HepG2 (cell line): ENCODE results near the gene ARHGAP35. TPM values are rescaled to one million over a fixed set of nuclear protein-coding genes. Genes with fewer than 3 reads are reported as not detected.
A peak's percentile ranks its signal among the peaks of the same experiment; 100 is the strongest.

Source experiments
- ATAD3A ChIP-seq: sonication (generic); formaldehyde crosslinking; IDR thresholded peaks from 2 replicates; pipeline ENCODE4 v1.4.0; 2020; ENCODE audit warnings: missing genetic modification reagents
- ATF2 ChIP-seq: sonication (generic); formaldehyde crosslinking; IDR thresholded peaks from 2 replicates; pipeline ENCODE4 v1.4.0; 2020; ENCODE audit warnings: missing genetic modification reagents
- ATF4 ChIP-seq, 2 experiments: fragments of 450-650 bp in 1 of 2; sonication (generic) in 1 of 2; formaldehyde crosslinking; IDR thresholded peaks; 2 replicates each; pipeline versions ENCODE4 v1.5.0 to v1.8.0; 2020 to 2022; ENCODE audit warnings: mild to moderate bottlenecking in 1 of 2, missing genetic modification reagents in 1 of 2
- DMAP1 ChIP-seq: IDR thresholded peaks from 2 replicates; pipeline ENCODE4 v1.6.1; 2016
- HNRNPUL1 ChIP-seq: fragments of 200-400 bp; formaldehyde crosslinking; IDR thresholded peaks from 2 replicates; pipeline ENCODE4 v1.6.1; 2017; ENCODE audit warnings: low read depth, mild to moderate bottlenecking, low read length, moderate library complexity
- MBD4 ChIP-seq: IDR thresholded peaks from 2 replicates; pipeline ENCODE4 v1.6.1; 2012; ENCODE audit warnings: low read length, inconsistent platforms, borderline replicate concordance
- NR2F2 ChIP-seq: IDR thresholded peaks from 2 replicates; pipeline ENCODE4 v1.6.1; 2012; ENCODE audit warnings: low read depth, inconsistent platforms, borderline replicate concordance
- NR2F6 ChIP-seq, 2 experiments: IDR thresholded peaks; 2 replicates each; pipeline ENCODE4 v1.6.1; 2016; ENCODE audit warnings: antibody characterized with exemption in 1 of 2, mild to moderate bottlenecking in 1 of 2
- PCBP2 ChIP-seq: fragments of 200-400 bp; formaldehyde crosslinking; optimal IDR thresholded peaks from 2 replicates; pipeline ENCODE3; 2018; ENCODE audit warnings: low read length, low read depth; ENCODE audit not compliant: poor library complexity, severe bottlenecking
- TCF12 ChIP-seq, 2 experiments: fragments of 450-650 bp in 1 of 2; sonication (generic) in 1 of 2; formaldehyde crosslinking in 1 of 2; IDR thresholded peaks; 2 replicates each; pipeline versions ENCODE4 v1.6.1 to v1.8.0; 2017 to 2022; ENCODE audit warnings: antibody characterized with exemption in 1 of 2, mild to moderate bottlenecking in 1 of 2, missing genetic modification reagents in 1 of 2, moderate library complexity in 1 of 2
- TERF1 ChIP-seq: sonication (generic); formaldehyde crosslinking; IDR thresholded peaks from 2 replicates; pipeline ENCODE4 v1.8.0; 2022; ENCODE audit warnings: mild to moderate bottlenecking, missing genetic modification reagents, moderate library complexity
- WIZ ChIP-seq: sonication (generic); formaldehyde crosslinking; IDR thresholded peaks from 2 replicates; pipeline ENCODE4 v1.5.1; 2020; ENCODE audit warnings: mild to moderate bottlenecking, missing genetic modification reagents
- ZIK1 ChIP-seq: sonication (generic); formaldehyde crosslinking; IDR thresholded peaks from 2 replicates; pipeline ENCODE4 v1.5.0; 2020; ENCODE audit warnings: mild to moderate bottlenecking, low read depth, missing genetic modification reagents, borderline replicate concordance
- ZNF33A ChIP-seq: sonication (generic); formaldehyde crosslinking; IDR thresholded peaks from 2 replicates; pipeline ENCODE4 v1.5.1; 2020; ENCODE audit warnings: missing genetic modification reagents, mild to moderate bottlenecking, moderate library complexity, borderline replicate concordance
- ZNF446 ChIP-seq: sonication (generic); formaldehyde crosslinking; IDR thresholded peaks from 2 replicates; pipeline ENCODE4 v1.5.0; 2020; ENCODE audit warnings: mild to moderate bottlenecking, missing genetic modification reagents
- ZNF484 ChIP-seq: sonication (generic); formaldehyde crosslinking; IDR thresholded peaks from 2 replicates; pipeline ENCODE4 v1.5.1; 2020; ENCODE audit warnings: mild to moderate bottlenecking, low read depth, missing genetic modification reagents, borderline replicate concordance
- ZNF530 ChIP-seq: sonication (generic); formaldehyde crosslinking; IDR thresholded peaks from 2 replicates; pipeline ENCODE4 v1.5.0; 2020; ENCODE audit warnings: low read depth, mild to moderate bottlenecking, missing genetic modification reagents
- ZNF569 ChIP-seq: sonication (generic); formaldehyde crosslinking; IDR thresholded peaks from 2 replicates; pipeline ENCODE4 v1.5.0; 2020; ENCODE audit warnings: mild to moderate bottlenecking, missing genetic modification reagents, moderate library complexity, borderline replicate concordance
- ZNF576 ChIP-seq: sonication (generic); formaldehyde crosslinking; IDR thresholded peaks from 2 replicates; pipeline ENCODE4 v1.4.0; 2020; ENCODE audit warnings: mild to moderate bottlenecking, missing genetic modification reagents
- ZNF768 ChIP-seq: sonication (generic); formaldehyde crosslinking; IDR thresholded peaks from 2 replicates; pipeline ENCODE4 v1.4.0; 2020; ENCODE audit warnings: missing genetic modification reagents
- ZNF790 ChIP-seq: sonication (generic); formaldehyde crosslinking; IDR thresholded peaks from 2 replicates; pipeline ENCODE4 v1.8.0; 2022; ENCODE audit warnings: missing genetic modification reagents, mild to moderate bottlenecking, borderline replicate concordance
- polyA plus RNA-seq, 8 experiments: library from polyadenylated mRNA; depleted of rRNA in 3 of 8; stranded (reverse) in 7 of 8; unstranded in 1 of 8; fragments of >200 nt; fragmentation: Illumina TruSeq in 4 of 8; extraction: Trizol in 4 of 8; gene quantifications; 2 replicates each; pipeline versions ENCODE4 v1.2.1 to v1.2.3, GENCODE V29; 2011 to 2016; ENCODE audit warnings: low read depth in 4 of 8, missing spikeins in 1 of 8, mixed read lengths in 1 of 8; ENCODE audit not compliant: insufficient read depth in 1 of 8
- total RNA-seq, 5 experiments: library from RNA; depleted of rRNA; stranded (reverse); fragments of >200 nt; fragmentation: Illumina TruSeq; extraction: Trizol; gene quantifications; 2 replicates each; pipeline ENCODE4 v1.2.3, GENCODE V29; 2016; ENCODE audit warnings: low read depth in 1 of 5
- TF ChIP-seq, protein P1 (sequence below): sonication (generic); formaldehyde crosslinking; IDR thresholded peaks from 2 replicates; pipeline ENCODE4 v1.5.0; 2020; ENCODE audit warnings: mild to moderate bottlenecking, missing genetic modification reagents

Gene ARHGAP35
- total and polyA plus RNA-seq, 2 of the 13 experiments (the other 11 are each of a cell fraction or from before 2014, with no cell fraction given): 30.1 to 30.2 TPM

DNA sequence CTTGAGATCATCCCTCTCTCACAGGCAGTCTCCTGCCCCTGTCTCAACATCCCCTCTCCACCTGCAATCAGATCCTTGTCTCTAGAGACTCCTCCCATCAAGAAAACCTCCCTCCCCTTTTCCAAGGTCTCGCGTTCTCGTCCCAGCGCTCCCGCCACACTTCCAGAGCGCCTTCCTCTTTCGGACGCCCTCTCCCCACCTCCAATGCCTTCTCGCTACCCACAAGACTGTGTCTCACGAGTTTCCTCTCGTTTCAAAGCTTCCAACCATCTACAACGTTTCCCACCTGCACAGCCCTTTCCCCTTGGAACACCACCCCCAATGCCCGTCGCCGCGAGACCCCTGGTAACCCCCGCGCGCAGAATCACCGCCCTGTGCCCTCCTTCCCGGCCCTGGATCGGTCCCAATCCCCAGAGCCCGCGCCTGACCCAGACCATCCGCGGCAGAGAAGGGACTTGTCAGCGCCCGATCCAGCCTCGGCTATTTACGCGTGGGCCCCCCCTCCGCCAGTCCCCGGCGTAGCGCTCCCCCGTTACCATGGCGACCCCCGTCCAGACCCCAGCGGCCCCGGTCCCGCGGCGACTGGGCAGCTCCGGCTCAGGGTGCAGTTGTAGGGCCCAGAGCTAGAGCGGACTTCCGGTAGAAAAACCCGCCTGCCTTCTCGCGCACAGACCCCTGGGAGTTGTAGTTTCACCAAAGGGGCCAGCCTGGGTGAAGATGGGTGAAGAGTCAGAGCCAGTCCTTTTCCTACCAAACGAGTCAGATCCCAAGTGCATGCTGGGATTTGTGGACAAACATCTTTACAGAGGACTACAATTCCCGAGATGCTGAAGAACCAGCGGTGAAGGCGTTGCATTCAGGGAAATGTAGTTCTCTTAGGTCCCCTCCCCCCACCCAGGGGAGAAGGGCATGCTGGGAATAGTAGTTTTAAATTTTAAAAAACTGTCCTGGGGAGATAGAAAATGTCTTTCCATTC lies 10.3 kb upstream of the ARHGAP35 start, which contains the start of gene AP2S1 (continued):
- no peak for TF ChIP-seq ZNF569 (CRISPR knock-in tag)
- TF ChIP-seq HNRNPUL1: no peak
- TF ChIP-seq MBD4: no peak
- TF ChIP-seq ZNF446 (CRISPR knock-in tag): no peak
- no peak for TF ChIP-seq PCBP2
- TF ChIP-seq ZNF768: peak; percentile 39; the same call in 1 of the 2 replicates
- peak; percentile 98 for TF ChIP-seq ZNF33A
- TF ChIP-seq NR2F2: no peak; the same call in 1 of the 2 replicates
- 0 out of 2 replicates have a peak, but pooled peaks have one; percentile 45 for TF ChIP-seq ZNF484 (CRISPR knock-in tag)
- TF ChIP-seq ATF2 (CRISPR knock-in tag): peak; percentile 17; the same call in 1 of the 2 replicates
- TF ChIP-seq ATAD3A (CRISPR knock-in tag): no peak
- no peak; the same call in 1 of the 2 replicates for TF ChIP-seq DMAP1
- TF ChIP-seq ZNF790 (CRISPR knock-in tag): no peak
- no peak for TF ChIP-seq ZNF530
- TF ChIP-seq NR2F6 (IDR thresholded peaks at IDR 0.05): no peak
- no peak; the same call in 1 of the 2 replicates for TF ChIP-seq NR2F6 (CRISPR knock-in tag; IDR thresholded peaks at IDR 0.05)
- TF ChIP-seq ATF4 (CRISPR knock-in tag; IDR thresholded peaks at IDR 0.05): peak in 1 of 2 experiments; percentile 62; a peak in 1 of 4 replicates
- TF ChIP-seq TERF1 (CRISPR knock-in tag): no peak
- peak; percentile 64; the same call in 1 of the 2 replicates for TF ChIP-seq WIZ (CRISPR knock-in tag)
- TF ChIP-seq, protein P1, sequence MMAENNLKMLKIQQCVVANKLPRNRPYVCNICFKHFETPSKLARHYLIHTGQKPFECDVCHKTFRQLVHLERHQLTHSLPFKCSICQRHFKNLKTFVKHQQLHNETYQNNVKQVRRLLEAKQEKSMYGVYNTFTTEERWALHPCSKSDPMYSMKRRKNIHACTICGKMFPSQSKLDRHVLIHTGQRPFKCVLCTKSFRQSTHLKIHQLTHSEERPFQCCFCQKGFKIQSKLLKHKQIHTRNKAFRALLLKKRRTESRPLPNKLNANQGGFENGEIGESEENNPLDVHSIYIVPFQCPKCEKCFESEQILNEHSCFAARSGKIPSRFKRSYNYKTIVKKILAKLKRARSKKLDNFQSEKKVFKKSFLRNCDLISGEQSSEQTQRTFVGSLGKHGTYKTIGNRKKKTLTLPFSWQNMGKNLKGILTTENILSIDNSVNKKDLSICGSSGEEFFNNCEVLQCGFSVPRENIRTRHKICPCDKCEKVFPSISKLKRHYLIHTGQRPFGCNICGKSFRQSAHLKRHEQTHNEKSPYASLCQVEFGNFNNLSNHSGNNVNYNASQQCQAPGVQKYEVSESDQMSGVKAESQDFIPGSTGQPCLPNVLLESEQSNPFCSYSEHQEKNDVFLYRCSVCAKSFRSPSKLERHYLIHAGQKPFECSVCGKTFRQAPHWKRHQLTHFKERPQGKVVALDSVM (CRISPR knock-in tag): peak; percentile 26; the same call in 1 of the 2 replicates
- TF ChIP-seq ZIK1 (CRISPR knock-in tag): peak; percentile 37; the same call in 1 of the 2 replicates
- no peak for TF ChIP-seq TCF12 (IDR thresholded peaks at IDR 0.05)
- no peak for TF ChIP-seq TCF12 (CRISPR knock-in tag; IDR thresholded peaks at IDR 0.05)
- 0 out of 2 replicates have a peak, but pooled peaks have one; percentile 61 for TF ChIP-seq ZNF576
